Prostate gland (tissue), 2 donors: Measurements from ENCODE around the gene SLC35D3. TPM values are rescaled to one million over a fixed set of nuclear protein-coding genes. Genes with fewer than 3 reads are reported as not detected.

Experiments
- DNase-seq: peaks from one replicate; pipeline ENCODE4 v3.0.0-alpha.2; 2019; ENCODE audit warnings: low spot score
- H3K27ac ChIP-seq, 2 donors: fragments of 200-600 bp; sonication (generic); 2 replicates each; pipeline ENCODE4 v1.5.1; 2017 to 2019
- H3K27me3 ChIP-seq: fragments of 200-600 bp; sonication (generic); replicated peaks from 2 replicates; pipeline ENCODE4 v1.5.1; 2019; ENCODE audit not compliant: insufficient read depth
- H3K36me3 ChIP-seq, 2 donors: fragments of 200-600 bp; sonication (generic); 1 replicate in 1 of 2; 2 replicates in 1 of 2; pipeline versions ENCODE4 v1.5.1 to v1.8.1; 2017 to 2019
- H3K4me1 ChIP-seq: fragments of 200-600 bp; sonication (generic); replicated peaks from 2 replicates; pipeline ENCODE4 v1.5.1; 2019
- H3K4me3 ChIP-seq, 2 donors: fragments of 200-600 bp; sonication (generic); 2 replicates each; pipeline ENCODE4 v1.5.1; 2017 to 2019
- H3K9me3 ChIP-seq: fragments of 200-600 bp; sonication (generic); 2 replicates; pipeline ENCODE4 v1.5.1; 2017
- POLR2A ChIP-seq: fragments of 450-650 bp; IDR thresholded peaks from one replicate; pipeline ENCODE4 v1.6.1; 2016; ENCODE audit warnings: antibody characterized with exemption, mild to moderate bottlenecking
- POLR2AphosphoS5 ChIP-seq: sonication (generic); formaldehyde crosslinking; IDR thresholded peaks from one replicate; pipeline ENCODE4 v1.6.1; 2017; ENCODE audit warnings: antibody characterized with exemption
- WGBS: methylation state at CpG from one replicate; pipeline ENCODE4 v1.1.5; 2018; 5-methylcytosine and 5-hydroxymethylcytosine counted together
- intact Hi-C: fragments of 100-400 bp; cut with DNase I; formaldehyde crosslinking; loops from one replicate; pipeline ENCODE4 v1.14.2; 2022
- total RNA-seq, 2 donors: library from RNA; depleted of rRNA; stranded (reverse); fragments of >200 nt; gene quantifications; one replicate each; pipeline ENCODE4 v1.1.0, GENCODE V29; 2016
- TF ChIP-seq, protein P1 (sequence below), 4 experiments: fragments of 200-600 bp in 2 of 4; fragments of 450-650 bp in 2 of 4; sonication (generic) in 2 of 4; IDR thresholded peaks; 1 replicate in 3 of 4; 2 replicates in 1 of 4; pipeline ENCODE4 v1.5.1; 2016 to 2019; ENCODE audit warnings: antibody characterized with exemption in 4 of 4, mild to moderate bottlenecking in 2 of 4, moderate library complexity in 2 of 4

The SLC35D3 gene
- total RNA-seq, 2 donors from 2014 or later: 0.23 TPM; not detected in 1

GRCh38 chr6:136950436-136951126 lies 28.5 kb downstream of the SLC35D3 start:
- Histone ChIP-seq H3K4me3 (no peak overlapping the region), H3K9me3 (no peaks in the 10 kb centered on the region), H3K27me3 (no peaks in the 10 kb centered on the region), H3K36me3 (no peaks in the 10 kb centered on the region), H3K4me1 (no peaks in the 10 kb centered on the region), H3K27ac (no peak overlapping the region)
- TF ChIP-seq POLR2AphosphoS5: no peak
- TF ChIP-seq, protein P1, sequence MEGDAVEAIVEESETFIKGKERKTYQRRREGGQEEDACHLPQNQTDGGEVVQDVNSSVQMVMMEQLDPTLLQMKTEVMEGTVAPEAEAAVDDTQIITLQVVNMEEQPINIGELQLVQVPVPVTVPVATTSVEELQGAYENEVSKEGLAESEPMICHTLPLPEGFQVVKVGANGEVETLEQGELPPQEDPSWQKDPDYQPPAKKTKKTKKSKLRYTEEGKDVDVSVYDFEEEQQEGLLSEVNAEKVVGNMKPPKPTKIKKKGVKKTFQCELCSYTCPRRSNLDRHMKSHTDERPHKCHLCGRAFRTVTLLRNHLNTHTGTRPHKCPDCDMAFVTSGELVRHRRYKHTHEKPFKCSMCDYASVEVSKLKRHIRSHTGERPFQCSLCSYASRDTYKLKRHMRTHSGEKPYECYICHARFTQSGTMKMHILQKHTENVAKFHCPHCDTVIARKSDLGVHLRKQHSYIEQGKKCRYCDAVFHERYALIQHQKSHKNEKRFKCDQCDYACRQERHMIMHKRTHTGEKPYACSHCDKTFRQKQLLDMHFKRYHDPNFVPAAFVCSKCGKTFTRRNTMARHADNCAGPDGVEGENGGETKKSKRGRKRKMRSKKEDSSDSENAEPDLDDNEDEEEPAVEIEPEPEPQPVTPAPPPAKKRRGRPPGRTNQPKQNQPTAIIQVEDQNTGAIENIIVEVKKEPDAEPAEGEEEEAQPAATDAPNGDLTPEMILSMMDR (IDR thresholded peaks at IDR 0.05): no peak
- TF ChIP-seq POLR2A: no peak
- DNase-seq: no peak
- intact Hi-C loops: no loop called here
- 92% methylated on average over 4 of the region's 4 CpGs for WGBS

- Histone ChIP-seq H3K4me1 (no peaks in the 10 kb centered on the region), H3K9me3 (no peaks in the 10 kb centered on the region), H3K27ac (no peak overlapping the region), H3K27me3 (no peaks in the 10 kb centered on the region), H3K36me3 (no peaks in the 10 kb centered on the region), H3K4me3 (no peak overlapping the region)
- TF ChIP-seq, protein P1 (IDR thresholded peaks at IDR 0.05): no peak
- intact Hi-C loops: no loop called here
- 41% methylated on average over 7 of the region's 7 CpGs for WGBS
- no peak for DNase-seq
Measured at GRCh38 chr6:136952714-136953260, 30.7 kb downstream of the SLC35D3 start.

- Histone ChIP-seq H3K9me3 (no peaks in the 10 kb centered on the region), H3K27ac (no peak overlapping the region), H3K36me3 (no peaks in the 10 kb centered on the region), H3K4me1 (no peaks in the 10 kb centered on the region), H3K27me3 (no peaks in the 10 kb centered on the region), H3K4me3 (no peak overlapping the region)
- TF ChIP-seq, protein P1 (IDR thresholded peaks at IDR 0.05): no peak
- TF ChIP-seq POLR2A (no peak), POLR2AphosphoS5 (no peak)
- DNase-seq: no peak
- WGBS: 88% methylated on average over 3 of the region's 3 CpGs
- intact Hi-C loops: no loop called here
Measured at GRCh38 chr6:136955123-136955522, 33.0 kb downstream of the SLC35D3 start.

DNA sequence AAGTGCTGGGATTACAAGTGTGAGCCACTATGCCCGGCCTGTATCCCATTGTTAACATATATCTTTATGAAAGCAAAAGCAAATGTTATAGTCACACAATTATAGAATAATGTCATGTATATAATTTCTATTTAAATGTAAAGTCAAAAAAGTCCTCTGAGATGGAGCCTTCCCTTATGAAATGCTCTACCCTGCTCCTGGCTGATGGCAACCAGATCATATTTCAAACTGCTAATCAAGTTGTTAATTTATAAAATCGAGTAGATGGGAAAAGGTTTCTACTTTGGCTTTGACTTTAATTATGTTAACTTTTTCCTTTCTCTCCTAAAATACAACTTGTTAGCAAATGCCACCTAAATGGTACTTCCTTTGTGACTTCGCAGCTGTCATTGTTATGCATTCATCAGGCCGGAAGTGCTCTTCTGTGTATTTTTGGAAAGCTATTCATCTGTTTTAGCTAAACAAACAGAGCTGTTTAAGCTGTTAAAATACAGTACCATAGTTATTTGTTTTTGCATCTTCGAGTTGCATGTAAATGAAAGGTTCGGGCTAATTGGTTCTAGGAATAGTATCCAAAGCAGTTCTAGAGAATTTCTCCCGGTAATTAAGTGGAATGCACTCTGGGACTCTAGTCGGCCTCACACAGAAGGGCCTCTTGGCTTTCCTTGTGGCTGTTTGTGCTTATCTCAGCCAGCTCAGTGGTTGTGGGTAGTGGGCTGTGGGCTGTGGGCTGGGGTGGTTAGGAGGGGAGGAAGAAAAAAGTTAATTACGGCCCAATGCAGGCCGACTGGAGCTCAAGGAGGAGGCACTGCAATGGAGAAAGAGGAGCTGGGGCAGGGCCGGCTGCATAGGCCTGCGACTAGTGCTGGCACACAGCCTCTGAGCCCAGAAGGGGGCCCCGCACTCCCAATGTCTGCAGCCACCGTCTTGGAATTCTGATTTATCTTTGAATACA lies 34.8 kb downstream of the SLC35D3 start:
- no peak overlapping the region for H3K4me3 ChIP-seq
- H3K27me3 ChIP-seq: no peaks in the 10 kb centered on the region
- H3K27ac ChIP-seq: no peak overlapping the region
- no peaks in the 10 kb centered on the region for H3K9me3 ChIP-seq
- H3K36me3 ChIP-seq: no peaks in the 10 kb centered on the region
- H3K4me1 ChIP-seq: no peaks in the 10 kb centered on the region
- DNase-seq: no peak
- intact Hi-C loops: no loop called here
- WGBS: 62% methylated on average over 14 of the region's 14 CpGs
- no peak for TF ChIP-seq POLR2A
- no peak for TF ChIP-seq POLR2AphosphoS5

DNA sequence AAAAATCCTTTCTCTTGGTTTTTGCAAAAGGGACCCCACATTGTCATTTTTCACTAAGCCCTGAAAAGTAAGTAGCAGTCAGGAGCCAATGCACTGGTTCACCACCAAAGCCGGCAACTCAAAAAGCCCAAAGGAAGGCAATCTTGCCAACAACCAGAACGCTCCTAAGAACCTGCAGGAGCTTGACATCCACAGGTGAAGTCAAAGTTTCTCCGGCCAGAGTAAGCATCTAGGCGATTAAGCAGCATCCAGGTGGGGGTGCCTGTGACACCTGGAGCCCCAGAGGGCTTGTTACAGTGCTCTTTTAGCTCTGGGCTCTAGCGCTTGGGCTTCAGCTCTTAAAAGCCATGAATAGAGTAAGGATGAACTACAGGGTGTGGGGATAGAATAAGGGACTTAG lies 36.1 kb downstream of the SLC35D3 start:
- TF ChIP-seq POLR2AphosphoS5 (no peak), POLR2A (no peak)
- 94% methylated on average over 5 of the region's 5 CpGs for WGBS
- intact Hi-C loops: no loop called here
- Histone ChIP-seq H3K4me1 (no peaks in the 10 kb centered on the region), H3K27ac (no peak overlapping the region), H3K27me3 (no peaks in the 10 kb centered on the region), H3K4me3 (no peak overlapping the region), H3K9me3 (no peaks in the 10 kb centered on the region), H3K36me3 (no peaks in the 10 kb centered on the region)
- DNase-seq: no peak
